ENCODE data around the gene TGM4. TPM values are rescaled to one million over a fixed set of nuclear protein-coding genes. Genes with fewer than 3 reads are reported as not detected.

Gene TGM4
- total RNA-seq, 4 donors from 2014 or later, result 0.30 to 0.56 TPM; not detected in 2

Other genes starting within 250 kb of the TGM4 start
- 10 to 100 TPM; 10.2 to 17.0 (median 14.9) TPM for gene ZNF197, start 249.6 kb upstream of the TGM4 start, total RNA-seq
- gene ZNF35, start 225.9 kb upstream of the TGM4 start, total RNA-seq, result 1 to 10 TPM; 5.2 to 8.5 (median 7.6) TPM
- gene ZNF502, start 161.9 kb upstream of the TGM4 start, total RNA-seq, result 1 to 10 TPM; 3.2 to 5.7 (median 4.6) TPM
- 1 to 10 TPM; 1.4 to 4.0 (median 2.3) TPM for gene ZNF501, start 145.0 kb upstream of the TGM4 start, total RNA-seq
- gene KIAA1143, start 113.0 kb upstream of the TGM4 start, total RNA-seq, result 10 to 100 TPM; 20.6 to 27.4 (median 22.7) TPM
- gene KIF15, start 112.8 kb upstream of the TGM4 start, total RNA-seq, result 1 to 10 TPM; 1.1 to 4.8 (median 2.1) TPM
- gene TMEM42, start 12.7 kb upstream of the TGM4 start, total RNA-seq, result 10 to 100 TPM; 15.9 to 27.2 (median 20.8) TPM
- gene ZDHHC3, start 101.6 kb downstream of the TGM4 start, total RNA-seq, result 100 to 1,000 TPM; 143 to 311 (median 175) TPM
- gene EXOSC7, start 101.6 kb downstream of the TGM4 start, total RNA-seq, result 100 to 1,000 TPM in 1 of 4 donors, 10 to 100 TPM in 3; 72.1 to 216 (median 88.7) TPM
- 10 to 100 TPM; 27.4 to 42.3 (median 29.3) TPM for gene CLEC3B, start 151.7 kb downstream of the TGM4 start, total RNA-seq

Measured in suprapubic skin (tissue), 4 donors.